DND-41 (cell line): ENCODE data around the gene PLD6.

Experiments used
- ATAC-seq: fragments of 200-7000 bp; cut with Tn5 transposase; 3 replicates; pipeline ENCODE4 v1.9.1; 2021; ENCODE audit warnings: low read depth; ENCODE audit not compliant: insufficient read depth
- DNase-seq: peaks from one replicate; pipeline ENCODE4 v3.0.0-alpha.2; 2020
- H2AFZ ChIP-seq: 2 replicates; pipeline ENCODE4 v1.6.0; 2012; ENCODE audit warnings: low read depth, low read length
- H3K27ac ChIP-seq: 2 replicates; pipeline ENCODE4 v1.5.1; 2012; ENCODE audit warnings: low read length, inconsistent platforms
- H3K27me3 ChIP-seq: fragments of 200-600 bp; sonication (generic); 2 replicates; pipeline ENCODE4 v1.6.0; 2012; ENCODE audit warnings: low read length, mild to moderate bottlenecking, inconsistent platforms; ENCODE audit not compliant: insufficient read depth, poor library complexity
- H3K36me3 ChIP-seq: 2 replicates; pipeline ENCODE4 v1.5.1; 2012; ENCODE audit warnings: low read length, inconsistent platforms; ENCODE audit not compliant: insufficient read depth
- H3K4me1 ChIP-seq: 2 replicates; pipeline ENCODE4 v1.5.1; 2012; ENCODE audit warnings: mild to moderate bottlenecking, low read length; ENCODE audit not compliant: insufficient read depth
- H3K4me2 ChIP-seq: 2 replicates; pipeline ENCODE4 v1.6.0; 2012; ENCODE audit warnings: mild to moderate bottlenecking, moderate library complexity, low read length, inconsistent platforms; ENCODE audit not compliant: insufficient read depth
- H3K4me3 ChIP-seq, 2 experiments: fragments of 200-600 bp in 1 of 2; shearing (Covaris generic) in 1 of 2; 2 replicates each; pipeline ENCODE4 v1.5.1; 2012 to 2016; ENCODE audit warnings: inconsistent platforms in 2 of 2, low read length in 2 of 2, mild to moderate bottlenecking in 2 of 2, low read depth in 1 of 2, moderate library complexity in 1 of 2
- H3K79me2 ChIP-seq: 2 replicates; pipeline ENCODE4 v1.6.0; 2012; ENCODE audit warnings: low read length, inconsistent platforms; ENCODE audit not compliant: insufficient read depth
- H3K9ac ChIP-seq: 2 replicates; pipeline ENCODE4 v1.6.0; 2012; ENCODE audit warnings: low read depth, mild to moderate bottlenecking, inconsistent platforms, low read length, moderate library complexity
- H3K9me3 ChIP-seq: 2 replicates; pipeline ENCODE4 v1.5.1; 2012; ENCODE audit warnings: low read length, moderate library complexity, mild to moderate bottlenecking, inconsistent platforms; ENCODE audit not compliant: insufficient read depth, severe bottlenecking
- H4K20me1 ChIP-seq: 2 replicates; pipeline ENCODE4 v1.6.0; 2012; ENCODE audit warnings: low read length; ENCODE audit not compliant: insufficient read depth
- EZH2 ChIP-seq: IDR thresholded peaks from 3 replicates; pipeline ENCODE4 v1.6.1; 2012; ENCODE audit warnings: borderline replicate concordance, low read depth, mild to moderate bottlenecking, moderate library complexity, low read length, inconsistent platforms; ENCODE audit not compliant: severe bottlenecking
- TF ChIP-seq, protein P1 (sequence below): IDR thresholded peaks from 2 replicates; pipeline ENCODE4 v1.5.1; 2012; ENCODE audit warnings: borderline replicate concordance, low read length, moderate library complexity, mild to moderate bottlenecking; ENCODE audit not compliant: poor library complexity, severe bottlenecking; ENCODE audit errors: extremely low read depth

Gene PLD6

DNA sequence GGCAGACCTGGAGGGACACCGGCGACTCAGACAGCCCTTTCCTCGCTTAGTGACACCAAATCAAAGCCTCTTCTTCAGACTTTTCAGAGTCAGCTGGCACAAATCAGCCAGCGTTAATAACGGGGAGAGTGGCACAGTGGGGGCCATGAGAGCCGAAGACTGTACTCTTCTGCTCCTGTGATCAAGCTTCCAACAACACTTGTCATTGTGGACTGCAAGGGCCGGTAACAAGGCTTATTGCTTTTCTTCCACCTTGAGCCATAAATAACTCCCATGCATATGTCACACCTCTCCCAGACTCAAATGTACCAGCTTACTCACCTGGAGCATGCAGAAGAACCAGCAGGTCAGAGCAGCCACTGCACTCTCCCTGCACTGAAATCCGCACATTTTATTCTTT lies 18.0 kb upstream of the PLD6 start:
- no peaks in the 10 kb centered on the region for H3K4me1 ChIP-seq
- H3K79me2 ChIP-seq, result no peaks in the 10 kb centered on the region
- H3K4me2 ChIP-seq, result no peak overlapping the region
- H3K27me3 ChIP-seq, result no peaks in the 10 kb centered on the region
- H2AFZ ChIP-seq, result no peak overlapping the region
- H3K9ac ChIP-seq, result no peak overlapping the region
- H3K9me3 ChIP-seq, result no peaks in the 10 kb centered on the region
- ATAC-seq, result no peak
- peaks cover 15% of the 10 kb centered on the region for H4K20me1 ChIP-seq
- H3K4me3 ChIP-seq, result no peak overlapping the region
- H3K36me3 ChIP-seq, result peaks cover 90% of the 10 kb centered on the region
- H3K27ac ChIP-seq, result no peak overlapping the region
- TF ChIP-seq, protein P1, sequence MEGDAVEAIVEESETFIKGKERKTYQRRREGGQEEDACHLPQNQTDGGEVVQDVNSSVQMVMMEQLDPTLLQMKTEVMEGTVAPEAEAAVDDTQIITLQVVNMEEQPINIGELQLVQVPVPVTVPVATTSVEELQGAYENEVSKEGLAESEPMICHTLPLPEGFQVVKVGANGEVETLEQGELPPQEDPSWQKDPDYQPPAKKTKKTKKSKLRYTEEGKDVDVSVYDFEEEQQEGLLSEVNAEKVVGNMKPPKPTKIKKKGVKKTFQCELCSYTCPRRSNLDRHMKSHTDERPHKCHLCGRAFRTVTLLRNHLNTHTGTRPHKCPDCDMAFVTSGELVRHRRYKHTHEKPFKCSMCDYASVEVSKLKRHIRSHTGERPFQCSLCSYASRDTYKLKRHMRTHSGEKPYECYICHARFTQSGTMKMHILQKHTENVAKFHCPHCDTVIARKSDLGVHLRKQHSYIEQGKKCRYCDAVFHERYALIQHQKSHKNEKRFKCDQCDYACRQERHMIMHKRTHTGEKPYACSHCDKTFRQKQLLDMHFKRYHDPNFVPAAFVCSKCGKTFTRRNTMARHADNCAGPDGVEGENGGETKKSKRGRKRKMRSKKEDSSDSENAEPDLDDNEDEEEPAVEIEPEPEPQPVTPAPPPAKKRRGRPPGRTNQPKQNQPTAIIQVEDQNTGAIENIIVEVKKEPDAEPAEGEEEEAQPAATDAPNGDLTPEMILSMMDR, result no peak
- no peak for TF ChIP-seq EZH2
- DNase-seq, result no peak

DNA sequence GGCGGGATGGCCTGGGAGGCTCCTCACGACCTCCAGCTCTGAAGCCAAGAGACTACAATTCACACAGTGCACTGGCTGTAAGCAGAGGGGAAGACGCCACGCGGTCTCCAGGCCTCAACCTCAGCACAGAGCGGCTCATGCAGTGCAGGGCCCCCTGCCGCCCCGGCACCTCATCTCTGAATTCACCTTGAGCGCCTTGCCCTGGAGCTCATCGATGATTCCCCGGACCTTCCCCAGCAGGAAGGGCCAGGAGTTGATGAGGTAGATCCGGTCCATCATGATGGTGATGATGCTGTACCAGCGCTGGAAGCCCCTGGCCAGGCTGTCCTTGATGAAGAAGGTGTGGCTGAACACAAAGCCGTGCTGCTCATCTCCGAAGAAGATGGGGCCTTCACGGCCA lies 17.6 kb upstream of the PLD6 start:
- DNase-seq (no peak), ATAC-seq (no peak)
- no peaks in the 10 kb centered on the region for H3K79me2 ChIP-seq
- H3K4me3 ChIP-seq, result no peak overlapping the region
- H3K27ac ChIP-seq, result no peak overlapping the region
- no peaks in the 10 kb centered on the region for H3K27me3 ChIP-seq
- peaks cover 90% of the 10 kb centered on the region for H3K36me3 ChIP-seq
- no peaks in the 10 kb centered on the region for H3K9me3 ChIP-seq
- H4K20me1 ChIP-seq, result peaks cover 11% of the 10 kb centered on the region
- no peak overlapping the region for H2AFZ ChIP-seq
- no peaks in the 10 kb centered on the region for H3K4me1 ChIP-seq
- no peak for TF ChIP-seq EZH2
- TF ChIP-seq, protein P1, result no peak
- H3K9ac ChIP-seq, result no peak overlapping the region
- no peak overlapping the region for H3K4me2 ChIP-seq

GRCh38 chr17:17221329-17221728 lies 15.2 kb upstream of the PLD6 start:
- Histone ChIP-seq H2AFZ (no peak overlapping the region), H3K36me3 (peaks cover 90% of the 10 kb centered on the region), H3K79me2 (no peaks in the 10 kb centered on the region), H3K27ac (no peak overlapping the region), H3K4me1 (no peaks in the 10 kb centered on the region), H3K9me3 (no peaks in the 10 kb centered on the region), H3K27me3 (no peaks in the 10 kb centered on the region), H4K20me1 (peaks cover 7% of the 10 kb centered on the region; the same call in 1 of the 2 replicates), H3K9ac (no peak overlapping the region), H3K4me2 (no peak overlapping the region), H3K4me3 (no peak overlapping the region)
- DNase-seq (no peak), ATAC-seq (no peak)
- no peak for TF ChIP-seq EZH2
- TF ChIP-seq, protein P1, result no peak

GRCh38 chr17:17220529-17220928 lies 14.4 kb upstream of the PLD6 start:
- H3K4me2 ChIP-seq, result no peak overlapping the region
- H3K27ac ChIP-seq, result no peak overlapping the region
- no peak for TF ChIP-seq EZH2
- TF ChIP-seq, protein P1, result no peak
- DNase-seq, result no peak
- H3K27me3 ChIP-seq, result no peaks in the 10 kb centered on the region
- H3K4me1 ChIP-seq, result no peaks in the 10 kb centered on the region
- no peaks in the 10 kb centered on the region for H3K79me2 ChIP-seq
- no peak overlapping the region for H2AFZ ChIP-seq
- peaks cover 90% of the 10 kb centered on the region for H3K36me3 ChIP-seq
- no peak overlapping the region for H3K9ac ChIP-seq
- H4K20me1 ChIP-seq, result peaks cover 13% of the 10 kb centered on the region
- H3K4me3 ChIP-seq, result no peak overlapping the region
- no peaks in the 10 kb centered on the region for H3K9me3 ChIP-seq
- ATAC-seq, result no peak
